ENCODE results near the gene UBC. TPM values are rescaled to one million over a fixed set of nuclear protein-coding genes. Genes with fewer than 3 reads are reported as not detected.
A peak's percentile ranks its signal among the peaks of the same experiment; 100 is the strongest.

UBC gene
- total RNA-seq, result 979 TPM

DNA sequence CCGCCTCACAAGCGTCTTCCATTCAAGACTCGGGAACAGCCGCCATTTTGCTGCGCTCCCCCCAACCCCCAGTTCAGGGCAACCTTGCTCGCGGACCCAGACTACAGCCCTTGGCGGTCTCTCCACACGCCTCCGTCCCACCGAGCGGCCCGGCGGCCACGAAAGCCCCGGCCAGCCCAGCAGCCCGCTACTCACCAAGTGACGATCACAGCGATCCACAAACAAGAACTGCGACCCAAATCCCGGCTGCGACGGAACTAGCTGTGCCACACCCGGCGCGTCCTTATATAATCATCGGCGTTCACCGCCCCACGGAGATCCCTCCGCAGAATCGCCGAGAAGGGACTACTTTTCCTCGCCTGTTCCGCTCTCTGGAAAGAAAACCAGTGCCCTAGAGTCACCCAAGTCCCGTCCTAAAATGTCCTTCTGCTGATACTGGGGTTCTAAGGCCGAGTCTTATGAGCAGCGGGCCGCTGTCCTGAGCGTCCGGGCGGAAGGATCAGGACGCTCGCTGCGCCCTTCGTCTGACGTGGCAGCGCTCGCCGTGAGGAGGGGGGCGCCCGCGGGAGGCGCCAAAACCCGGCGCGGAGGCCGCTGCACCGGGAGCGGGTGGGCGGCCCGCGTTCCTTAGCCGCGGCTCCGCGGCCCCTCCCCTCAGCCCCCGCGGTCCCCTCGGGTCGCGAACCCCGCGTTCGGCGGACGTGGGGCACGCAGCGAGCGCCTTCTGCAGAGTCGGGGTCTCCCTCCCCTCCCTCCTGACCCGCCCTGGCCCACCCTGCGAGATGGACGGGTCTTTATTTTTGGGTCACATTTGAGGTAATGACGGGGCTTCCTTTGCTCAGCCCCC lies at the start of gene UBC:
Gene UBC, minus strand, starts transcription at position 259 of the 847 bp plus-strand sequence. CDS start 879 bp downstream, outside the sequence.
- intact Hi-C loops (cut with DNase I), result no loop called here
- ATAC-seq (peak; percentile 59), DNase-seq (ENCODE audit: low spot score) (peak; percentile 98)

DNA sequence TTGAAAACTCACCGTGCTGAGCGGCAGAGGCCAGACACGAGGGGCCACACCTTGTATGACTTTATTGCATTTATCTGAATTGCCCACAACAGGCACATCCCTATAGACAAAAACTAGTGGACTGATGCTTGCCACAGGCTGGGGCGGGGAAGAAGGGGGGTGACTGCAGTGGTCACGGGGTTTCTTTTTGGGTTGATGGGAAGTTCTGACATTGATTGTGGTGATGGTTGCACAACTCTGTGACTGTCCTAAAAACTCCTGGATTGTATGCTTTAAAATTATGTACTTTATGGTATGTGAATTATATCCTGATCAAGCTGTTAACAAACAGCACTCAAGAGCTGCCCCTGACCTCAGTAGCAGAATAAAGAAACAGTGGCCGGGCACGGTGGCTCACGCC lies 48.8 kb upstream of the UBC start:
- intact Hi-C loops (cut with DNase I), result no loop called here
- ATAC-seq (no peak), DNase-seq (ENCODE audit: low spot score) (no peak)

DNA sequence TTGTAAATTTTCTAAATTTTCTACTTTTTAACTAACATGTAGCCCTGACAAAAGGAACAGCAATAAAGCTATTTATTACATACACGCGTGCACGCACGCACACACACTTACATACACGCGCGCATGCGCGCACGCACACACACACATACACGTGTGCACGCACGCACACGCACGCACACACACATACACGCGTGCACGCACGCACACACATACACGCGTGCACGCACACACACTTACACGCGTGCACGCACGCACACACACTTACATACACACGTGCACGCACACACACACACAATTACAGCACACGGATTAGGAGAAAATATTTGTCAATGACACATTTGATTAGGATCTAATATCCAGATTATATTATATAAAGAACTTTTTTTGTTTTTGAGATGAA lies 46.6 kb upstream of the UBC start:
- no peak for DNase-seq (ENCODE audit: low spot score)
- ATAC-seq, result no peak
- intact Hi-C loops (cut with DNase I), result no loop called here

DNA sequence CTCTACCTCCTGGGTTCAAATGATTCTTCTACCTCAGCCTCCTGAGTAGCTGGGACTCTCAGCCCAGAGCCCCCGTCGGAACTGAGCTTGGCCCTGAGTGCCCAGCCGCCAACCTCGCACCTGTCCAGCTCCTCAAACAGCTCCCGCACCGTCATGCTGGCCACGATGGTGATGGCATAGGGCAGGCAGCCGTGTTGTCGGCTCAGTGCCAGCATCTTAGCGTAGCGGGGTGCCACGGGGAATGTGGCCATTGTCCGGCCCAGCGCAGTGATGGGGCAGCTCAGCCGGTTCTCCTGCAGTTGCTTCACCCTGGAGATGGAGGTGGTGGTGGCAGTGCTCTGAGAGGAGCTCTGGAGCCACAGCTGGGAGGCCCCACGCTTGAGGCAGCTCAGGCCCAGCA lies 42.1 kb upstream of the UBC start:
- ATAC-seq (no peak), DNase-seq (ENCODE audit: low spot score) (no peak)
- intact Hi-C loops (cut with DNase I), result no loop called here

DNA sequence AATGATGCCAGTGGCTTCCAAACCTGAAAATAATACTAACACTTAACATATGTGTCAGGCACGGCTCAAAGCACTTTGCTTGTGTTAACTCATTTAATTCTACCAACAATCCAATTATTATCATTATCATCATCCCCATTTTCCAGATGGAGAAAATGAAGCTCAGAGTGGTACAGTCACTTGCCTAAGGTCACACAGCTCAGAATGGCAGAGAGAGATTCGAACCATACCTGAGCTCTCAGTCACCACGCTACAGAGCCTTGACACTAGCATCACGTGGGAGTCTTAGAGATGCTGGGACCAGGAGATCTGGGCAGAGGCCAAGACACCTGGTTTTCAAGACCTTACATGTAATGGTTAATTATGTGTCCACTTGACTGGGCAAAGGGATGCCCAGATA lies 40.3 kb upstream of the UBC start:
- ATAC-seq (no peak), DNase-seq (ENCODE audit: low spot score) (no peak)
- intact Hi-C loops (cut with DNase I), result no loop called here

DNA sequence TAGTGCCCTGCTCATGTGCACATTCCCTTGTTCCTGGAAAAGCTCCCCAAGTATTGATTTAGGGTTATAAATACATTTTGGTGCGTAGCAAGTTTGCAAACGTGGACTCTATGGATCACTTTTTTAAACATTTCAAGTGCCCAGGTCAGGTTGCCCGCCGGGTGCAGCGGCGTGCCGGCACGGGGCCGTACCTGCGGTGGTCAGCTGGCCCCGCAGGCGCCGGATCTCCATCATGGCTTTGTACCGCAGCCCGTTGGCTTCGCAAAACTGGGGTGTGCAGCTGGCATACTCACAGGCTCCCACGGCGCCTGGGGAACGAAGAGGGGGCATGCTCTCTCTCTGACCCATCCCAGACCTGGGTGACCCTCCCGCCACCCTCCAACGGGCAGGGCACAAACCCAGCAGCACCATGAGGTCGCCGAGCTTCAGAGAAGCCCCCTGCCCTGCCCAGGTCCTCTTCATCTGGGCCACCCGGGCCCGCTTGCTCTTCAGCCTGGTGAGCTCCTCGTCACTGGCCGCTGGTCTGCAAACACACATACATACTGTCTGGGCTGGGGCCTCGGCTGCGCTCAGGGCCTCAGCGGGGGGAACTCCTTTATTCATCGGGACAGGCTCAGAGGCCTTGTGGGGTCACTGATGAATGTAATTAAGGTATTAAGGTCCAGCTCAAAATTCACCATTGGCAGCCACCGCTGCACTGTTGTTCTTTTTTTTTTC lies 39.4 kb upstream of the UBC start:
- ATAC-seq, result no peak
- intact Hi-C loops (cut with DNase I), result no loop called here
- no peak for DNase-seq (ENCODE audit: low spot score)

DNA sequence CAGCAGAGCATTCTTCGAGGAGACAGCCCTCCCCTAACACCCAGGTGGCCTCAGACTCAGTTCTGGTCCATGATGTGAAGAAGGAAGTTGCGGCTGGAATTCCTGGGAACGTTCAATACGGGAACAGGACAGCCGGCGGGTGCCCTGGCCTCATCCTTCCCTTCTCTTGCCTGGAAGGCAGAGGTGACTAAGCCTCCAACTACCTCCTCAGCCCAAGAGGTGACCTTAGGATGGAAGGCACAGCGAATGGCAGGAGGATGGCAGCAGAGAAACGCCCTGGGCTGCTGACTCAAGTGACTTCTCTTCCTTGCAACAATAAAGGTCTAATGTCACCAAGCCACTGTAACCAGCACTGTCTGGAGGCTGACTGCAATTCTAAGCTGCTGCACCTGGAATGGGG lies 38.4 kb upstream of the UBC start:
- no peak for DNase-seq (ENCODE audit: low spot score)
- intact Hi-C loops (cut with DNase I), result no loop called here
- ATAC-seq, result no peak

DNA sequence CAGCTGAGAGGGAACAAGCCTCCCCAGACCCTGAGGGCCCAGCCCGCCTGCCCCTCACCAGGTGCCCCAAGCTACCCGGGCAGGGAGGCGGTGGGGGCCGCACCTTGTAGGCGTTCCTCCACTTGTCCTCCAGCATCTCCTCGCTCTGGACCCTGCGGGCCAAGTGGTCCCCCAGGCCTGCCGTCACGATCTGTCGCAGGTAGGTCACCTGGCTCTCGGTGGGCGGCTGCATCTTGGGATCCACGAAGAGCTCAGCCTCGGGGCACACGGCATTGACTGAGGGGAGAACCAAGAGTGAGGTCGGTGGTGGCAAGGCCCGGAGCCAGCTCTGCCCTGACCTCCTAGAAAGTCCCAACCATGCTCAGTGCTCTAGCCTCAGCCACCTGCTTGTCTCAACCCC lies 37.8 kb upstream of the UBC start:
- intact Hi-C loops (cut with DNase I), result no loop called here
- DNase-seq (ENCODE audit: low spot score) (no peak), ATAC-seq (no peak)

DNA sequence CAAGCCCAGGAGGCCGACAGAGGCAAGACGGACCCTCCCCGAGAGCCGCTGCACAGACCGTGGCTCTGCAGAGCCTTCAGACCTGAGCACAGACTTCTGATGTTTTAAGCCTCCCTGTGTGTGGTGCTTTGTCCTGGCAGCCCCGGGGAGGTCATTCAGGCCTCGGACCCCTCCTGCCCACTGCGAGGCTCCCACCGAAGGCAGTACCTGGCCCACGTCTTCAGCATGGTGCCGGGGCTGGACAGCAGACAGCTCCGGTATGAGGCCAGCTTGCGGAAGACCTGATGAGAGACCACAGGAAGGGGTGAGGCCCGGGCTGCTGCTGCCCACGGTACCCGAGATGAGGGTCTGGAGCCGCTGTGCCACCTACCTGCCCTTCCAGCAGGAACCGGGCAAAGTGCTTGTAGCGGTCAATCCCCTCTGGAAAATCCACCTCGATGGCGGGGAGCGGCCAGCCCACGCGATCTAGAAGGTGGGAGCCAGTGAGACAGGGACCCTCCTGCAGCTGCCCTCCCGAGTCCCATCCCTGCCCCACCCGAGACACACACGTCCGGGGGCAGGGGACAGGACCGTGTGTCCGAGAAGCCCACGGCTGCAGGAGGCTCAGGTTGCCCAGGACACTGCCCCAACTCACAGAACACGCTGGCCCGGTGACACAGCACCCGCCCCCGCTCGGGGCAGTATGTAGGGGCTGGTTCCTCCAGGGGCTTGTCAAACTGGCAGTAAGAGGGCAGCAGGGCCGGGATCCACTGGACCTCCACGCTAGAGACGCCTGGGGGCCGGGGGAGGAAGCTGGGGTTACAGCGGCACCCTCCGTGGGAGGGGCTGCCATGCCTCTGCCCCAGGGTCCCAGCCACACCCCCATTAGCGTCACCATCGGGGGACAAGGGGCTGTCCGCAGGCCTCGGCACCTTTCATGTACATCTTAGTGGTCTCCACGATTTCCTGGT lies 35.6 kb upstream of the UBC start:
- ATAC-seq, result no peak
- intact Hi-C loops (cut with DNase I), result no loop called here

DNA sequence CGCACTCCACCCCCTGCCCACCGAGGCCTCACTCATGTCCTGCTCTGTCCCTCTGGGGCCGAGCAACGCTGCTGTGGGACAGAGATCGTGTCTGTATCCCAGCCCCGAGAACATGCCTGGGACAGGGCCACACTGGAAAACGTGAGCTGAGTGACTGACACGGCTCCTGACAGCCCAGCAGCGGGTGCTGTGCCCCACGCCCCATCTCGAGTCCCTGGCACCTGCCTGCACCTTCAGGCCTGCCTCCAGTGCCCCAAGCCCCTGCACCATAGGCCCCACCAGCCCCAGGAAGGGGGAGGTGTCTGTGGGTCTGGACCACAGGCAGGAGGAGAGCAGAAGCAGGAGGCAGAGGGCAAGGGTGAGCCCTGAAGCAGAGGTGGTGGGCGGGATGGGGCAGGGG lies 34.6 kb upstream of the UBC start:
- ATAC-seq (no peak), DNase-seq (ENCODE audit: low spot score) (no peak)
- intact Hi-C loops (cut with DNase I), result no loop called here

More for the DNA sequence above, 35.6 kb upstream of the UBC start:
- no peak for DNase-seq (ENCODE audit: low spot score)

DNA sequence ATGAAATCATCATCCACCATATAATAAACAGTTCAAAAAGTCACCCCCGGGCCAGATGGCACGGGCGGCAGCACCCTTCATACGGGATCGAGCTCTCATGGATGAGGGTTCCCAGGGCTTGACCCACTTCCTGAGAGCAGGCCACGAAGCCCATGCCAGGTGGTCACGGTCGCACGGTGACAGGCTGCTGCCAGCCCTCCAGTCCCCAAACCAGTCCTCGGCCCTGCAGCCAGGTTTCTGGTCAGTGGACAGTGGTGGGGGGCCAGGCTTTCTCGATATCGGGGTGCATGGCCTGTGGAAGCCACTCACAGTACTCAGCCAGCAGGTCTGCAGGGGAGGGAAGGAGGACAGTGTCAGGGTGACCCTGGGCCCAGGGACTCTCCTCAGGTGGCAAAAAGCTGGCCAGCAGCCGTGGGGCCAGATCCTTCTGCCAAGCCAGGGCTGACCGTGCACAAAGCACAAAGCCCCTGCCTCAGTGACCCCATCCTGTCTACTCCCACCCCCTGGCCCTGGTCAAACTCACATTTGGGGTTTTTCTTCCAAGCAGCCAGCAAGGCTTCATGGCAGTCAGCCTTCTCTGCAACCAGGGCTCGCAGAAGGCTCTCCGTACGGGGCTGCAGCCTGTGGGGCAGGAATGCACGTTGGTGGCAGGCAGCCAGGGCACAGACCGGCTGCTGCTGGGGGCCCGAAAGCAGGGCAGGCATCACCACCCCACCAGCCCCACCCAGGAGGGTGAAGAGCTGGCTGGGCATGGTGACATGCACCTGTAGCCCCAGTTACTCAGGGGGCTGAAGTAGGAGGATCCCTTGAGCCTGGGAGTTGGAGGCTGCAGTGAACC lies 33.3 kb upstream of the UBC start:
- intact Hi-C loops (cut with DNase I), result no loop called here
- ATAC-seq, result peak; percentile 5
- DNase-seq (ENCODE audit: low spot score), result no peak

DNA sequence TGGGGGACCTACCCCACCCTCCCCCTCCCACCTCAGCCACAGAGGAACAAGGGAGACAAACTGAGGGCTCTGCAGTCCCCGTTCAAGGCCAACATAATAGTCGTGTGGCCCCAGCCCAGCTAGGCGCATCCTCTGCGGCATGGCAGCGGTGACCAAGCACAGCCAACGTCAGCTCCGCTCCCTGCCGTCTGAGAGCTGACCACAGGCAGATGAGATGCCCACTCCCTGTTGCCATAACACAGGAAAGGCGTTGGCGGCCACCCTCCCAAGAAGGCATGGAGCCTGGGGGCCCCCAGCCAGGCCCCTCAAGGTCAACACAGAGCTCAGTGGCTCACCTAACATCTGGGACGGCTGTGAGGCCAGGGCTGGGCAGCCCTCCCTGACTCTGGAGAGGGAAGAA lies 32.6 kb upstream of the UBC start:
- no peak for DNase-seq (ENCODE audit: low spot score)
- ATAC-seq, result peak; percentile 20
- intact Hi-C loops (cut with DNase I), result no loop called here

DNA sequence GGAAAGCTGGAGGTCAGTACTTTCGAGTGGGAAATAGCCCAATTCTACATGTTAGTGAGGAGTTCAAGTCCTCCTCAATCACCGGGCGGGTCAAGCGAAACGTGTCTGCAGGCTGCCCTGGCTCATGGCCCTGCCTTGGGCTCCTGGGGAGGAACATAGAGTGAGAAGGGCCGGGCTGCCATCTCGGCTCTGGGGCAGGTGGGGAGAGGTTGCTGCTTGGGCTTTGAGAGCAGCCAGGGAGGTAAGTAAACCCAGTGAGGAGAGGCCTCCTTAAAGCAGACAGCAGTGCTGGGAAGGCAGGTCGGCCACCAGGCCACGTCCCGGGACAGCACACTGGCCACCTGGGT lies 32.0 kb upstream of the UBC start:
- ATAC-seq (no peak), DNase-seq (ENCODE audit: low spot score) (no peak)
- intact Hi-C loops (cut with DNase I), result no loop called here

DNA sequence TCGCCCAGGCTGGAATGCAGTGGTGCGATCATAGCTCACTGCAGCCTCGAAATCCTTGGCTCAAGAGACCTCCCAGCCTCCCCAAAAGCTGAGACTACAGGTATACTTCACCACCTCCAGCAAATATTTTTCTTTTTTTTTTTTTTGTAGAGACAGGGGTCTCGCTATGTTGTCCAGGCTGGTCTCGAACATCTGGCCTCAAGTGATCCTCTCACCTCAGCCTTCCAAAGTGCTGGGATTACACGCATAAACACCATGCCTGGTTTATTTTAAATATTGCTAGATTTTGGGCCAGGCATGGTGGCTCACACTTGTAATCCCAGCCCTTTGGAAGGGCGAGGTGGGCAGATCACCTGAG lies 26.7 kb upstream of the UBC start:
- intact Hi-C loops (cut with DNase I), result no loop called here
- ATAC-seq (no peak), DNase-seq (ENCODE audit: low spot score) (no peak)

DNA sequence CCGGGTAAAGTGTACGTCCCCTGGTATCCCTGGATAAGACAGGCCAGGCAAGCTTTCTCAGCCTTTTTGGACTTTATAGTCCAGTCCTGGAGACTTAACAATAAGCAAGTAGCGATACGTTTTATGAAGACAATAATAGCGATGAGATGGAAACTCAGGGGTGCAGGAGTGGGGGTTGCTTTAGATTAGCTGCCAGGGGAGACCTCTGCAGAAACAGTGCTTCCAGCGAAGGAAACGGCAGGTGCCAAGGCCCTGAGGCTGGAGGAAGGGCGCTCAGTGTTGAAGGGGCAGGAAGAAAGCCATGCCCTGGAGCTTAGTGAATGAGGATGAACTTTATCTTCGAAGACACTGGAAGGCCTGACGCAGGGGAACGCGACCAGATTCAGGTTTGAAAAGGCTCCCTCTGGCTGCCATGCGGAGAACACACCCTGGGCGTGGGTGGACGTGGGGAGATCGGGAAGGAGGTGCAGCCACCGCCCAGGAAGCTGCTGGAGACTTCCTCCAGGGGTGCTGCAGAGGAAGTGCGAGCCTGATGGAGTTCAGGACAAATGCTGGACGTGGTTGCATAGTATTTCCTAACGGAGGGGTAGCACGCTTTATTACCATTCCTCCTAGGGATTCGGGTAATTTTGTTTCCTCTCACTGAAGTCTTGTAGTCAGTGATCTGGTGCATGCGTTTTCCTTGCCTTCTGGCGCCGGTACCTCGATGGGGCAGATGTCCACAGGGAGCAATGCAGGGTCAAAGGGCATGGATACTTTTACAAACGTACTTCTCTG lies 26.1 kb upstream of the UBC start:
- ATAC-seq (peak; percentile 85), DNase-seq (ENCODE audit: low spot score) (peak; percentile 94)
- intact Hi-C loops (cut with DNase I), result no loop called here

DNA sequence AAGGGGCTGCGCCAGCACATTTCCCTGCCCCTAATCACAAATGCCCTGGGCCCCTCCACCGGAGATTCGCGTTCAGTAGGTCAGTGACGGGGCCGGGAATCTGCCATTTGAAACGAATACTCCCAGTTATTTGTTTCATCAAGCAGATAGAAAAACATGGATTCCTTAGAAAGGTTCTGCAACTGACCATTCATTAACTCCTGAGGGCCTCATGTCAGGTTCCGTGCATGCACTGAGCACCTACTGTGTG lies 25.6 kb upstream of the UBC start:
- ATAC-seq, result peak; percentile 20
- intact Hi-C loops (cut with DNase I), result no loop called here
- no peak for DNase-seq (ENCODE audit: low spot score)

DNA sequence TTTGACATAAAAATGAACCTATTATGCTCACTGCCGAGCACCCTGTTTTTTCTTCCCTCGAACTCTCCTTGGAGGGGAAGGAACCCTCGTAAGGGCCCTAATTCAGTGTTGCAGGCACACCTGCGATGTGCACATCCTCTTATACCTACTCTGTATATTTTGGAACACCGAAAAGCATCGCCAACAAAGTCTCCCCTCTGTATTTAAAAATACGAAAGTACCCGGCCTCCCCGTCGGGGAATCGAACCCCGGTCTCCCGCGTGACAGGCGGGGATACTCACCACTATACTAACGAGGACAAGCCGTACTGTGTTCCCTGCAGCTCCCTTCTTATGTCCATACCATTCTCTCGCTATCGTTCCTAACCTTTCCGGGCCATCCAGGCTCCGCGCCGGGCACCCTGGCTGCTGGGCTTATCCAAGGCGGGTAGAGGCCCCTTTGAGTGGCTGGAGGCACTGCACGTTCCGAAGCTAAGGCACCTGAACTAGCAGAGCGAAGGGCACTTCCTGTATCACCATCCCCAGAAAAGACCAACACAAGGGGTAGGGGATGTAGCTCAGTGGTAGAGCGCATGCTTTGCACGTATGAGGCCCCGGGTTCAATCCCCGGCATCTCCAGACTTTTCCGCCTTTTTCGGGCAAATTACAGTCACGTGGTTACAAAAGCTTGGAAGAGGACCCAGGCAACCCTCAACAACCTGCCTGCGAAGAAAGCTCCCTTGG lies 25.1 kb upstream of the UBC start:
- DNase-seq (ENCODE audit: low spot score) (peak; percentile 94), ATAC-seq (peak; percentile 91)
- intact Hi-C loops (cut with DNase I), result no loop called here

DNA sequence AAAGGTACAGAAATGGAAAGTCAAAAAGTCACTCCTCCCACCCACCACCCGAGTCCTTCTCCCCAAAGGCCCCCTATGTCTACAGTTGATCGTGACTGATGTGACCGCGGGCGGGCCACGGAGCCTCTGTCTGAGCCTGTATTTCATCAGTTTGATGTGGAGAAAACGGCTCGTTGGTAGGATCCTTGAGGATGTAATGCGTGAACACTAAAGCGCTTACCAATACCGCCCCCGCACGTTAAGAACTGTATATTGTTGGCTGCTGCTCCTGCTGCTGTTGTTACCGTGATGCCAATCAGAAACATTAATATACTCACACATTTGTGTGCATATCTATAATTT lies 24.6 kb upstream of the UBC start:
- DNase-seq (ENCODE audit: low spot score) (peak; percentile 75), ATAC-seq (peak; percentile 70)
- intact Hi-C loops (cut with DNase I), result no loop called here

Data from sciatic nerve (tissue), 2 donors.